Measurements from ENCODE around the gene PRKAG3.

DNA sequence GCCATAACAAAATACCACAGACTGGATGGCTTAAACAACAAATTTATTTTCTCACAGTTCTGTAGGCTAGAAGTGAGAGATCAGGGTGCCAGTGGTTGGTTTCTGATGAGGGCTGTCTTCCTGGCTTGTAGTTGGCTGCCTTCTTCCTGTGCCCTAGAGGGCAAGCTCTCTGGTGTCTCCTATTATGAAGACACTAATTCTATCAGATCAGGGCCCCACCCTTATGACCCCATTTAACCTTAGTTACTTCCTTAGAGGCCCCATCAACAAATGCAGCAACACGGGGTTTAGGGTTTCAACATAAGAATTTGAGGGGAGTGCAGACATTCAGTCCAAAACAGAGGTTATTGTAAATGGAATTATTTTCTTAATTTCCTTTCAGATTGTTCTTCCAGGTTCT lies 26.8 kb downstream of the PRKAG3 start:
- TF ChIP-seq, protein P1, sequence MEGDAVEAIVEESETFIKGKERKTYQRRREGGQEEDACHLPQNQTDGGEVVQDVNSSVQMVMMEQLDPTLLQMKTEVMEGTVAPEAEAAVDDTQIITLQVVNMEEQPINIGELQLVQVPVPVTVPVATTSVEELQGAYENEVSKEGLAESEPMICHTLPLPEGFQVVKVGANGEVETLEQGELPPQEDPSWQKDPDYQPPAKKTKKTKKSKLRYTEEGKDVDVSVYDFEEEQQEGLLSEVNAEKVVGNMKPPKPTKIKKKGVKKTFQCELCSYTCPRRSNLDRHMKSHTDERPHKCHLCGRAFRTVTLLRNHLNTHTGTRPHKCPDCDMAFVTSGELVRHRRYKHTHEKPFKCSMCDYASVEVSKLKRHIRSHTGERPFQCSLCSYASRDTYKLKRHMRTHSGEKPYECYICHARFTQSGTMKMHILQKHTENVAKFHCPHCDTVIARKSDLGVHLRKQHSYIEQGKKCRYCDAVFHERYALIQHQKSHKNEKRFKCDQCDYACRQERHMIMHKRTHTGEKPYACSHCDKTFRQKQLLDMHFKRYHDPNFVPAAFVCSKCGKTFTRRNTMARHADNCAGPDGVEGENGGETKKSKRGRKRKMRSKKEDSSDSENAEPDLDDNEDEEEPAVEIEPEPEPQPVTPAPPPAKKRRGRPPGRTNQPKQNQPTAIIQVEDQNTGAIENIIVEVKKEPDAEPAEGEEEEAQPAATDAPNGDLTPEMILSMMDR (conservative IDR thresholded peaks at IDR 0.05; ENCODE audit: low read length), result no peak
- TF ChIP-seq EZH2phosphoT487 (IDR thresholded peaks at IDR 0.05; ENCODE audit: borderline replicate concordance, low read depth, low read length), result no peak
